ENCODE results near the gene ETV3L. TPM values are rescaled to one million over a fixed set of nuclear protein-coding genes. Genes with fewer than 3 reads are reported as not detected.

Gene ETV3L
- total and polyA plus RNA-seq, 2 experiments from 2014 or later: not detected

- H3K9me3 Mint-ChIP-seq: no peaks in the 10 kb centered on the region
- peaks cover 3% of the 10 kb centered on the region; the same call in 2 of the 3 replicates for H3K36me3 Mint-ChIP-seq (ENCODE audit: low read depth)
- no peaks in the 10 kb centered on the region for H3K9me2 ChIP-seq (ENCODE audit: insufficient read depth)
- peaks cover 4% of the 10 kb centered on the region; the same call in 1 of the 2 replicates for H3F3A ChIP-seq (replicated peaks; ENCODE audit: low read depth)
- peak overlapping the region; percentile 66 for H3K4me3 ChIP-seq
- H3K4me1 Mint-ChIP-seq: peaks cover 50% of the 10 kb centered on the region
- H3K27ac ChIP-seq (ENCODE audit: low read depth): no peak overlapping the region
- H3K4me3 Mint-ChIP-seq: peak overlapping the region; percentile 94
- ATAC-seq: no peak
- peaks cover 13% of the 10 kb centered on the region for H3K27me3 Mint-ChIP-seq (ENCODE audit: insufficient read depth, low read depth, poor library complexity)
- no peak for TF ChIP-seq EZH2phosphoT487 (IDR thresholded peaks at IDR 0.05; ENCODE audit: unreplicated experiment)
- no peak for TF ChIP-seq POLR2AphosphoS5 (IDR thresholded peaks at IDR 0.05; ENCODE audit: low read depth)
- TF ChIP-seq JUNB (IDR thresholded peaks at IDR 0.05; ENCODE audit: unreplicated experiment): no peak
- TF ChIP-seq NANOG (IDR thresholded peaks at IDR 0.05; ENCODE audit: borderline replicate concordance): no peak
- no peak for TF ChIP-seq EZH2 (IDR thresholded peaks at IDR 0.05; ENCODE audit: low read depth, unreplicated experiment)
- no peak for TF ChIP-seq CREB1 (CRISPR knock-in tag; IDR thresholded peaks at IDR 0.05; ENCODE audit: low read depth)
- H2AFZ ChIP-seq: no peak overlapping the region
- no peak overlapping the region for H3K27ac Mint-ChIP-seq
- peaks cover 28% of the 10 kb centered on the region; the same call in 1 of the 2 replicates for H4K20me1 ChIP-seq (replicated peaks; ENCODE audit: insufficient read depth)
- no peak for DNase-seq (ENCODE audit: low spot score)
- peaks cover 35% of the 10 kb centered on the region for H3K4me1 ChIP-seq (ENCODE audit: insufficient read depth)
- H3K27me3 ChIP-seq (ENCODE audit: insufficient read depth): no peaks in the 10 kb centered on the region
- H3K36me3 ChIP-seq (ENCODE audit: insufficient read depth): no peaks in the 10 kb centered on the region
- peaks cover 74% of the 10 kb centered on the region for H3K79me2 ChIP-seq (replicated peaks; ENCODE audit: insufficient read depth)
- H3K4me2 ChIP-seq: peak overlapping the region; percentile 75
Measured at GRCh38 chr1:157042846-157043245, 56.8 kb downstream of the ETV3L start.

Other genes with a start within 250 kb of the ETV3L start
- gene INSRR, start 240.7 kb downstream of the ETV3L start, total RNA-seq (2014; rRNA removed; shearing (Covaris generic)): not detected in 2 replicates
- gene INSRR, start 240.7 kb downstream of the ETV3L start, polyA plus RNA-seq (2016; fragmentation: Nextera tagmentation; extraction: Ambion mirVana): not detected in 2 replicates
- 0.08 and 0.42 TPM in 2 replicates for gene NTRK1, start 238.9 kb downstream of the ETV3L start, total RNA-seq (2014; rRNA removed; shearing (Covaris generic))
- 0.23 and 0.45 TPM in 2 replicates for gene NTRK1, start 238.9 kb downstream of the ETV3L start, polyA plus RNA-seq (2016; fragmentation: Nextera tagmentation; extraction: Ambion mirVana)
- gene PEAR1, start 206.1 kb downstream of the ETV3L start, total RNA-seq (2014; rRNA removed; shearing (Covaris generic)): 0.28 and 0.47 TPM in 2 replicates
- 0.10 and 0.47 TPM in 2 replicates for gene PEAR1, start 206.1 kb downstream of the ETV3L start, polyA plus RNA-seq (2016; fragmentation: Nextera tagmentation; extraction: Ambion mirVana)
- not detected in 2 replicates for gene LRRC71, start 179.2 kb downstream of the ETV3L start, total RNA-seq (2014; rRNA removed; shearing (Covaris generic))
- gene LRRC71, start 179.2 kb downstream of the ETV3L start, polyA plus RNA-seq (2016; fragmentation: Nextera tagmentation; extraction: Ambion mirVana): 0.24 and 0.31 TPM in 2 replicates
- gene ARHGEF11, start 54.1 kb downstream of the ETV3L start, total RNA-seq (2014; rRNA removed; shearing (Covaris generic)): 23.5 and 33.7 TPM in 2 replicates
- 11.1 and 12.3 TPM in 2 replicates for gene ARHGEF11, start 54.1 kb downstream of the ETV3L start, polyA plus RNA-seq (2016; fragmentation: Nextera tagmentation; extraction: Ambion mirVana)
- 11.9 and 19.6 TPM in 2 replicates for gene ETV3, start 38.6 kb upstream of the ETV3L start, total RNA-seq (2014; rRNA removed; shearing (Covaris generic))
- 7.6 and 8.1 TPM in 2 replicates for gene ETV3, start 38.6 kb upstream of the ETV3L start, polyA plus RNA-seq (2016; fragmentation: Nextera tagmentation; extraction: Ambion mirVana)